SK-N-SH treated with all-trans-retinoic acid at 6 μM for 48 hours (cell line): ENCODE measurements around the gene CTLA4.

ENCODE experiments used
- ATAC-seq: fragments of 200-7000 bp; cut with Tn5 transposase; 3 replicates; pipeline ENCODE4 v1.9.1; 2020; ENCODE audit warnings: mild to moderate bottlenecking, moderate library complexity
- ARNTL ChIP-seq: fragments of 450-650 bp; formaldehyde crosslinking; IDR thresholded peaks from 2 replicates; pipeline ENCODE4 v1.5.0; 2020; ENCODE audit warnings: low read depth, mild to moderate bottlenecking, moderate library complexity, borderline replicate concordance
- BACH2 ChIP-seq: fragments of 250-450 bp; sonication (Bioruptor Pico); IDR thresholded peaks from 2 replicates; pipeline ENCODE4 v1.9.0; 2021; ENCODE audit warnings: mild to moderate bottlenecking, borderline replicate concordance
- CREB5 ChIP-seq: fragments of 250-450 bp; sonication (Bioruptor Pico); IDR thresholded peaks from 2 replicates; pipeline ENCODE4 v1.5.1; 2020; ENCODE audit warnings: low read depth, mild to moderate bottlenecking, moderate library complexity
- CSRNP3 ChIP-seq: fragments of 250-450 bp; sonication (Bioruptor Pico); IDR thresholded peaks from 2 replicates; pipeline ENCODE4 v1.5.1; 2021; ENCODE audit warnings: mild to moderate bottlenecking, moderate library complexity
- GLIS3 ChIP-seq: fragments of 250-450 bp; sonication (Bioruptor Pico); IDR thresholded peaks from 2 replicates; pipeline ENCODE4 v1.5.0; 2020; ENCODE audit warnings: mild to moderate bottlenecking, moderate library complexity
- ISL1 ChIP-seq: fragments of 250-450 bp; sonication (Bioruptor Pico); IDR thresholded peaks from 2 replicates; pipeline ENCODE4 v2.1.2; 2022; ENCODE audit warnings: mild to moderate bottlenecking, moderate library complexity
- OSR1 ChIP-seq: fragments of 250-450 bp; sonication (Bioruptor Pico); IDR thresholded peaks from 2 replicates; pipeline ENCODE4 v1.8.0; 2022; ENCODE audit warnings: moderate library complexity, mild to moderate bottlenecking, inconsistent platforms
- PATZ1 ChIP-seq: fragments of 250-450 bp; sonication (Bioruptor Pico); IDR thresholded peaks from 2 replicates; pipeline ENCODE4 v1.8.0; 2020; ENCODE audit warnings: mild to moderate bottlenecking, moderate library complexity, borderline replicate concordance
- POU6F1 ChIP-seq: fragments of 250-450 bp; sonication (Bioruptor Pico); IDR thresholded peaks from 2 replicates; pipeline ENCODE4 v1.8.0; 2021; ENCODE audit warnings: low read depth, mild to moderate bottlenecking, moderate library complexity, borderline replicate concordance
- SNAI2 ChIP-seq: fragments of 250-450 bp; sonication (Bioruptor Pico); IDR thresholded peaks from 2 replicates; pipeline ENCODE4 v1.5.0; 2020; ENCODE audit warnings: mild to moderate bottlenecking, moderate library complexity
- TOX ChIP-seq: fragments of 250-450 bp; sonication (Bioruptor Pico); IDR thresholded peaks from 2 replicates; pipeline ENCODE4 v1.8.0; 2021; ENCODE audit warnings: mild to moderate bottlenecking, moderate library complexity, borderline replicate concordance
- TSHZ2 ChIP-seq: fragments of 250-450 bp; sonication (Bioruptor Pico); IDR thresholded peaks from 2 replicates; pipeline ENCODE4 v1.5.0; 2020; ENCODE audit warnings: mild to moderate bottlenecking, moderate library complexity
- ZC3H10 ChIP-seq: fragments of 250-450 bp; sonication (Bioruptor Pico); IDR thresholded peaks from 2 replicates; pipeline ENCODE4 v1.5.1; 2021; ENCODE audit warnings: mild to moderate bottlenecking, moderate library complexity
- ZFP30 ChIP-seq: fragments of 450-650 bp; formaldehyde crosslinking; IDR thresholded peaks from 2 replicates; pipeline ENCODE4 v1.5.0; 2022; ENCODE audit warnings: mild to moderate bottlenecking, moderate library complexity
- ZNF565 ChIP-seq: fragments of 450-650 bp; formaldehyde crosslinking; conservative IDR thresholded peaks from 2 replicates; pipeline ENCODE4 v1.5.0; 2020; ENCODE audit warnings: low read depth, mild to moderate bottlenecking, moderate library complexity
- ZNF8 ChIP-seq: fragments of 450-650 bp; formaldehyde crosslinking; IDR thresholded peaks from 2 replicates; pipeline ENCODE4 v1.5.0; 2020; ENCODE audit warnings: mild to moderate bottlenecking, moderate library complexity

Gene CTLA4

GRCh38 chr2:203840655-203841205 lies 26.8 kb upstream of the CTLA4 start:
- no peak for ATAC-seq
- TF ChIP-seq OSR1 (no peak), ARNTL (CRISPR knock-in tag) (no peak), ISL1 (CRISPR knock-in tag) (no peak), CREB5 (CRISPR knock-in tag) (no peak), ZNF8 (CRISPR knock-in tag) (no peak), GLIS3 (CRISPR knock-in tag) (no peak), BACH2 (CRISPR knock-in tag) (no peak), SNAI2 (CRISPR knock-in tag) (no peak), TOX (CRISPR knock-in tag) (no peak), ZC3H10 (no peak), PATZ1 (CRISPR knock-in tag) (no peak)

- ATAC-seq: no peak
- TF ChIP-seq CREB5 (CRISPR knock-in tag) (no peak), GLIS3 (CRISPR knock-in tag) (no peak), CSRNP3 (CRISPR knock-in tag) (no peak)
- TF ChIP-seq, all 23 proteins: peak for 0
Observed at GRCh38 chr2:203841654-203842053, 25.9 kb upstream of the CTLA4 start.

GRCh38 chr2:203842373-203842772 lies 25.2 kb upstream of the CTLA4 start:
- ATAC-seq: no peak
- TF ChIP-seq ZC3H10: no peak
- TF ChIP-seq CSRNP3 (CRISPR knock-in tag): no peak
- no peak for TF ChIP-seq ZFP30
- no peak for TF ChIP-seq TSHZ2 (CRISPR knock-in tag)
- no peak for TF ChIP-seq ZNF565 (CRISPR knock-in tag)
- no peak for TF ChIP-seq POU6F1 (CRISPR knock-in tag)
- TF ChIP-seq, all 23 proteins: peak for 0
